Endothelial cell of umbilical vein (primary cell): ENCODE data around the gene PTGDR. TPM values are rescaled to one million over a fixed set of nuclear protein-coding genes. Genes with fewer than 3 reads are reported as not detected.

Experiments
- BruUV-seq: library from RNA; stranded (reverse); fragments of 400-500 nt; replicated peaks from 2 replicates; lab custom pipeline; 2021; lab: Mats Ljungman, UMichigan
- CTCF ChIA-PET: fragments of 300-600, 350-600 bp; sonication (Branson Sonifier 250); formaldehyde crosslinking; loops from one replicate; lab custom pipeline; 2021; ENCODE audit warnings: antibody characterized with exemption, inconsistent platforms; lab: Charles Lee
- POLR2A ChIA-PET: fragments of 300-600, 350-600 bp; sonication (Branson Sonifier 250); formaldehyde crosslinking; loops from one replicate; lab custom pipeline; 2021; ENCODE audit warnings: antibody characterized with exemption, inconsistent platforms; lab: Charles Lee
- DNase-seq: peaks from one replicate; pipeline ENCODE4 v3.0.0-alpha.2; 2011; ENCODE audit warnings: low read depth, low spot score
- FAIRE-seq: peaks from 2 replicates; lab custom pipeline; 2011; peaks lifted over from hg19 to GRCh38; lab: Jason Lieb, UNC
- H2AFZ ChIP-seq: 2 replicates; pipeline ENCODE4 v1.6.0; 2012; ENCODE audit warnings: low read depth, low read length, control low read depth, inconsistent platforms
- H3K27ac ChIP-seq: 2 replicates; pipeline ENCODE4 v1.5.1; 2011; ENCODE audit warnings: low read depth, mild to moderate bottlenecking, control low read depth, low read length, moderate library complexity; ENCODE audit not compliant: insufficient read depth
- H3K27me3 ChIP-seq, 2 experiments: 2 replicates each; pipeline versions ENCODE4 v1.6.0 to v1.6.1; 2011; ENCODE audit warnings: low read length in 2 of 2, mixed read lengths in 1 of 2; ENCODE audit not compliant: control insufficient read depth in 2 of 2, insufficient read depth in 2 of 2
- H3K36me3 ChIP-seq, 2 experiments: 2 replicates in 1 of 2; 3 replicates in 1 of 2; pipeline ENCODE4 v1.5.1; 2011; ENCODE audit warnings: low read length in 2 of 2, mild to moderate bottlenecking in 1 of 2, moderate library complexity in 1 of 2; ENCODE audit not compliant: control insufficient read depth in 2 of 2, insufficient read depth in 2 of 2; ENCODE audit errors: extremely low read depth in 1 of 2
- H3K4me1 ChIP-seq: 3 replicates; pipeline ENCODE4 v1.5.1; 2011; ENCODE audit warnings: mild to moderate bottlenecking, low read length; ENCODE audit not compliant: control insufficient read depth, insufficient read depth; ENCODE audit errors: extremely low read depth
- H3K4me2 ChIP-seq: 2 replicates; pipeline ENCODE4 v1.6.1; 2011; ENCODE audit warnings: low read length, control low read depth, mixed read lengths; ENCODE audit not compliant: insufficient read depth
- H3K4me3 ChIP-seq, 3 experiments: fragments of 200-600 bp in 1 of 3; sonication (generic), shearing (Covaris generic) in 1 of 3; replicated peaks in 1 of 3; 2 replicates each; pipeline ENCODE4 v1.5.1; 2011 to 2016; ENCODE audit warnings: control low read depth in 3 of 3, low read length in 3 of 3, mild to moderate bottlenecking in 2 of 3, inconsistent platforms in 1 of 3, low read depth in 1 of 3, moderate library complexity in 1 of 3; ENCODE audit not compliant: insufficient read depth in 1 of 3
- H3K79me2 ChIP-seq: 2 replicates; pipeline ENCODE4 v1.6.0; 2012; ENCODE audit warnings: low read length, inconsistent platforms; ENCODE audit not compliant: control insufficient read depth, insufficient read depth
- H3K9ac ChIP-seq: replicated peaks from 2 replicates; pipeline ENCODE3; 2011; ENCODE audit warnings: low read length, control low read depth; ENCODE audit not compliant: insufficient read depth; ENCODE audit errors: extremely low read depth
- H3K9me1 ChIP-seq: replicated peaks from 3 replicates; pipeline ENCODE4 v1.6.0; 2011; ENCODE audit warnings: mild to moderate bottlenecking, low read length; ENCODE audit not compliant: control insufficient read depth, insufficient read depth; ENCODE audit errors: extremely low read depth
- H3K9me3 ChIP-seq: replicated peaks from 2 replicates; pipeline ENCODE4 v1.5.1; 2012; ENCODE audit warnings: low read length, inconsistent platforms; ENCODE audit not compliant: control insufficient read depth, insufficient read depth
- H4K20me1 ChIP-seq: replicated peaks from 2 replicates; pipeline ENCODE3; 2011; ENCODE audit warnings: mild to moderate bottlenecking, low read length; ENCODE audit not compliant: control insufficient read depth, insufficient read depth; ENCODE audit errors: extremely low read depth
- EZH2 ChIP-seq: IDR thresholded peaks from 2 replicates; pipeline ENCODE4 v1.6.1; 2012; ENCODE audit warnings: borderline replicate concordance, low read depth, mild to moderate bottlenecking, moderate library complexity, low read length, inconsistent platforms; ENCODE audit not compliant: severe bottlenecking
- FOS ChIP-seq: IDR thresholded peaks from 2 replicates; pipeline ENCODE4 v1.6.1; 2011; ENCODE audit warnings: mild to moderate bottlenecking, low read length, moderate library complexity, borderline replicate concordance; ENCODE audit not compliant: insufficient read depth
- GATA2 ChIP-seq: IDR thresholded peaks from 2 replicates; pipeline ENCODE4 v1.7.0; 2011; ENCODE audit warnings: low read depth, mild to moderate bottlenecking, moderate library complexity, mixed read lengths, low read length; ENCODE audit not compliant: insufficient read length, insufficient read depth
- JUN ChIP-seq: IDR thresholded peaks from 2 replicates; pipeline ENCODE4 v1.6.1; 2011; ENCODE audit warnings: borderline replicate concordance, low read depth; ENCODE audit not compliant: insufficient read length, insufficient read depth
- MAX ChIP-seq: IDR thresholded peaks from 2 replicates; pipeline ENCODE4 v1.6.1; 2011; ENCODE audit not compliant: insufficient read depth, insufficient read length
- MYC ChIP-seq: IDR thresholded peaks from one replicate; pipeline ENCODE4 v1.6.1; 2011; ENCODE audit warnings: mild to moderate bottlenecking, low read depth, low read length
- POLR2A ChIP-seq: IDR thresholded peaks from 2 replicates; pipeline ENCODE4 v1.6.1; 2012; ENCODE audit warnings: low read depth, mild to moderate bottlenecking, control low read depth, low read length
- POLR2AphosphoS5 ChIP-seq: IDR thresholded peaks from 2 replicates; pipeline ENCODE4 v1.6.1; 2012; ENCODE audit warnings: low read depth, mild to moderate bottlenecking, control low read depth, low read length, moderate library complexity; ENCODE audit not compliant: insufficient read depth
- dilution Hi-C: fragments of 300-500 bp; cut with MboI; formaldehyde crosslinking; loops from one replicate; pipeline ENCODE4 v1.15.0; 2019; ENCODE audit warnings: low sequenced_read_pairs; ENCODE audit not compliant: extremely low pct_ligation_motif_present
- intact Hi-C: fragments of 100-400 bp; cut with micrococcal nuclease; formaldehyde crosslinking; loops from one replicate; pipeline ENCODE4 v1.10.0; 2022
- polyA plus RNA-seq, 4 experiments: library from polyadenylated mRNA; depleted of rRNA in 3 of 4; stranded (reverse) in 3 of 4; unstranded in 1 of 4; fragments of >200 nt; gene quantifications; 2 replicates each; pipeline versions ENCODE4 v1.2.1 to v1.2.3, GENCODE V29; 2011 to 2012; ENCODE audit warnings: missing spikeins in 1 of 4
- total RNA-seq: library from RNA; stranded (reverse); gene quantifications from 2 replicates; pipeline ENCODE4 v1.2.3, GENCODE V29; 2021
- TF ChIP-seq, protein P1 (sequence below), 2 donors: IDR thresholded peaks; 1 replicate in 1 of 2; 2 replicates in 1 of 2; pipeline ENCODE4 v1.5.1; 2011; ENCODE audit warnings: low read length in 2 of 2, mild to moderate bottlenecking in 2 of 2, moderate library complexity in 2 of 2, control low read depth in 1 of 2, inconsistent platforms in 1 of 2, low read depth in 1 of 2; ENCODE audit not compliant: insufficient read depth in 1 of 2; ENCODE audit errors: extremely low read depth in 1 of 2

Gene PTGDR
- total and polyA plus RNA-seq, 2 donors (not counting 3 experiments of a cell fraction or from before 2014, with no cell fraction given), result not detected

- BruUV-seq, result no TSS peak
- intact Hi-C loops, result no loop called here
- dilution Hi-C loops, result no loop called here
Measured at GRCh38 chr14:52227619-52228222, 39.8 kb upstream of the PTGDR start.

More at GRCh38 chr14:52227619-52228222, 39.8 kb upstream of the PTGDR start:
- no peaks in the 10 kb centered on the region for H3K36me3 ChIP-seq
- no peak overlapping the region for H2AFZ ChIP-seq
- no peak for FAIRE-seq
- TF ChIP-seq JUN, result no peak
- TF ChIP-seq EZH2, result no peak
- no peak for TF ChIP-seq FOS
- TF ChIP-seq POLR2A, result no peak
- TF ChIP-seq, protein P1, sequence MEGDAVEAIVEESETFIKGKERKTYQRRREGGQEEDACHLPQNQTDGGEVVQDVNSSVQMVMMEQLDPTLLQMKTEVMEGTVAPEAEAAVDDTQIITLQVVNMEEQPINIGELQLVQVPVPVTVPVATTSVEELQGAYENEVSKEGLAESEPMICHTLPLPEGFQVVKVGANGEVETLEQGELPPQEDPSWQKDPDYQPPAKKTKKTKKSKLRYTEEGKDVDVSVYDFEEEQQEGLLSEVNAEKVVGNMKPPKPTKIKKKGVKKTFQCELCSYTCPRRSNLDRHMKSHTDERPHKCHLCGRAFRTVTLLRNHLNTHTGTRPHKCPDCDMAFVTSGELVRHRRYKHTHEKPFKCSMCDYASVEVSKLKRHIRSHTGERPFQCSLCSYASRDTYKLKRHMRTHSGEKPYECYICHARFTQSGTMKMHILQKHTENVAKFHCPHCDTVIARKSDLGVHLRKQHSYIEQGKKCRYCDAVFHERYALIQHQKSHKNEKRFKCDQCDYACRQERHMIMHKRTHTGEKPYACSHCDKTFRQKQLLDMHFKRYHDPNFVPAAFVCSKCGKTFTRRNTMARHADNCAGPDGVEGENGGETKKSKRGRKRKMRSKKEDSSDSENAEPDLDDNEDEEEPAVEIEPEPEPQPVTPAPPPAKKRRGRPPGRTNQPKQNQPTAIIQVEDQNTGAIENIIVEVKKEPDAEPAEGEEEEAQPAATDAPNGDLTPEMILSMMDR (IDR thresholded peaks at IDR 0.05; ENCODE audit: extremely low read depth in 1 of 2, insufficient read depth in 1 of 2, low read depth in 1 of 2, low read length in 2 of 2), result no peak
- TF ChIP-seq MYC, result no peak
- TF ChIP-seq POLR2AphosphoS5, result no peak
- no peak for TF ChIP-seq MAX
- TF ChIP-seq GATA2, result no peak
- no peak overlapping the region for H3K9ac ChIP-seq
- no peaks in the 10 kb centered on the region for H3K4me1 ChIP-seq
- H3K4me3 ChIP-seq, result no peak overlapping the region
- DNase-seq, result no peak
- H4K20me1 ChIP-seq, result no peaks in the 10 kb centered on the region
- no peak overlapping the region for H3K27ac ChIP-seq
- H3K4me2 ChIP-seq, result no peak overlapping the region
- H3K9me3 ChIP-seq, result no peaks in the 10 kb centered on the region
- no peaks in the 10 kb centered on the region for H3K9me1 ChIP-seq
- ChIA-PET CTCF (no interaction called here), POLR2A (no interaction called here)
- peaks cover 0 to 7% of the 10 kb centered on the region in 2 experiments for H3K27me3 ChIP-seq
- no peaks in the 10 kb centered on the region for H3K79me2 ChIP-seq
